HEK293 (cell line): Measurements from ENCODE around the gene USP7.
"Not testable (repeated sequence)": the region's sequence is repeated elsewhere in the genome, so short reads cannot be mapped to it uniquely, and the experiment has no call there.

ENCODE experiments used
- TCF7L2 ChIP-seq: IDR thresholded peaks from 2 replicates; pipeline ENCODE4 v1.6.1; 2011; ENCODE audit warnings: low read depth, mild to moderate bottlenecking, inconsistent platforms, low read length, moderate library complexity, borderline replicate concordance
- ZNF24 ChIP-seq: fragments of 450-650 bp; formaldehyde crosslinking; IDR thresholded peaks from 2 replicates; pipeline ENCODE4 v1.5.1; 2016; ENCODE audit warnings: missing biosample characterization, missing genetic modification characterization
- ZNF311 ChIP-seq: fragments of 450-650 bp; formaldehyde crosslinking; IDR thresholded peaks from 2 replicates; pipeline ENCODE4 v1.5.1; 2017; ENCODE audit warnings: missing biosample characterization, missing genetic modification characterization, borderline replicate concordance
- ZNF660 ChIP-seq: fragments of 450-650 bp; IDR thresholded peaks from 2 replicates; pipeline ENCODE4 v1.5.1; 2018; ENCODE audit warnings: missing biosample characterization, mild to moderate bottlenecking, missing genetic modification characterization
- TF ChIP-seq, protein P1 (sequence below): fragments of 450-650 bp; formaldehyde crosslinking; IDR thresholded peaks from 2 replicates; pipeline ENCODE4 v1.5.1; 2016; ENCODE audit warnings: missing biosample characterization, missing genetic modification characterization, low read depth
- TF ChIP-seq, protein P2 (sequence below): fragments of 450-650 bp; formaldehyde crosslinking; IDR thresholded peaks from 2 replicates; pipeline ENCODE4 v1.5.1; 2016; ENCODE audit warnings: missing biosample characterization, missing genetic modification characterization

DNA sequence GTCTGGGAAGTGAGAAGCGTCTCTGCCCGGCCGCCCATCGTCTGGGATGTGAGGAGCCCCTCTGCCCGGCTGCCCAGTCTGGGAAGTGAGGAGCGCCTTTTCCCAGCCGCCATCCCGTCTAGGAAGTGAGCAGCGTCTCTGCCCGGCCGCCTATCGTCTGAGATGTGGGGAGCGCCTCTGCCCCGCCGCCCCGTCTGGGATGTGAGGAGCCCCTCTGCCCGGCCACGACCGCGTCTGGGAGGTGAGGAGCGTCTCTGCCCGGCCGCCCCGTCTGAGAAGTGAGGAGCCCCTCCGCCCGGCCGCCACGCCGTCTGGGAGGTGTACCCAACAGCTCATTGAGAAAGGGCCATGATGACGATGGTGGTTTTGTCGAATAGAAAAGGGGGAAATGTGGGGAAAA lies 18.2 kb upstream of the USP7 start:
- TF ChIP-seq, protein P1, sequence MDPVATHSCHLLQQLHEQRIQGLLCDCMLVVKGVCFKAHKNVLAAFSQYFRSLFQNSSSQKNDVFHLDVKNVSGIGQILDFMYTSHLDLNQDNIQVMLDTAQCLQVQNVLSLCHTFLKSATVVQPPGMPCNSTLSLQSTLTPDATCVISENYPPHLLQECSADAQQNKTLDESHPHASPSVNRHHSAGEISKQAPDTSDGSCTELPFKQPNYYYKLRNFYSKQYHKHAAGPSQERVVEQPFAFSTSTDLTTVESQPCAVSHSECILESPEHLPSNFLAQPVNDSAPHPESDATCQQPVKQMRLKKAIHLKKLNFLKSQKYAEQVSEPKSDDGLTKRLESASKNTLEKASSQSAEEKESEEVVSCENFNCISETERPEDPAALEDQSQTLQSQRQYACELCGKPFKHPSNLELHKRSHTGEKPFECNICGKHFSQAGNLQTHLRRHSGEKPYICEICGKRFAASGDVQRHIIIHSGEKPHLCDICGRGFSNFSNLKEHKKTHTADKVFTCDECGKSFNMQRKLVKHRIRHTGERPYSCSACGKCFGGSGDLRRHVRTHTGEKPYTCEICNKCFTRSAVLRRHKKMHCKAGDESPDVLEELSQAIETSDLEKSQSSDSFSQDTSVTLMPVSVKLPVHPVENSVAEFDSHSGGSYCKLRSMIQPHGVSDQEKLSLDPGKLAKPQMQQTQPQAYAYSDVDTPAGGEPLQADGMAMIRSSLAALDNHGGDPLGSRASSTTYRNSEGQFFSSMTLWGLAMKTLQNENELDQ (tag by site-specific recombination) = not testable (repeated sequence)
- TF ChIP-seq, protein P2, sequence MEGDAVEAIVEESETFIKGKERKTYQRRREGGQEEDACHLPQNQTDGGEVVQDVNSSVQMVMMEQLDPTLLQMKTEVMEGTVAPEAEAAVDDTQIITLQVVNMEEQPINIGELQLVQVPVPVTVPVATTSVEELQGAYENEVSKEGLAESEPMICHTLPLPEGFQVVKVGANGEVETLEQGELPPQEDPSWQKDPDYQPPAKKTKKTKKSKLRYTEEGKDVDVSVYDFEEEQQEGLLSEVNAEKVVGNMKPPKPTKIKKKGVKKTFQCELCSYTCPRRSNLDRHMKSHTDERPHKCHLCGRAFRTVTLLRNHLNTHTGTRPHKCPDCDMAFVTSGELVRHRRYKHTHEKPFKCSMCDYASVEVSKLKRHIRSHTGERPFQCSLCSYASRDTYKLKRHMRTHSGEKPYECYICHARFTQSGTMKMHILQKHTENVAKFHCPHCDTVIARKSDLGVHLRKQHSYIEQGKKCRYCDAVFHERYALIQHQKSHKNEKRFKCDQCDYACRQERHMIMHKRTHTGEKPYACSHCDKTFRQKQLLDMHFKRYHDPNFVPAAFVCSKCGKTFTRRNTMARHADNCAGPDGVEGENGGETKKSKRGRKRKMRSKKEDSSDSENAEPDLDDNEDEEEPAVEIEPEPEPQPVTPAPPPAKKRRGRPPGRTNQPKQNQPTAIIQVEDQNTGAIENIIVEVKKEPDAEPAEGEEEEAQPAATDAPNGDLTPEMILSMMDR (tag by site-specific recombination) = not testable (repeated sequence)
- not testable (repeated sequence) for TF ChIP-seq ZNF660 (tag by site-specific recombination); ZNF311 (tag by site-specific recombination); TCF7L2; ZNF24 (tag by site-specific recombination)
